T-helper 17 cell (primary cell): ENCODE results near the gene GH2. TPM values are rescaled to one million over a fixed set of nuclear protein-coding genes. Genes with fewer than 3 reads are reported as not detected.

Source experiments
- total RNA-seq, 4 donors: library from RNA in 2 of 4; stranded (reverse) in 2 of 4; gene quantifications; one replicate each; pipeline ENCODE4 v1.2.3 and lab custom pipeline; 2022 to 2026

Gene GH2
- total RNA-seq, 2 donors from 2014 or later, result not detected

Other genes starting within 250 kb of the GH2 start
- gene LIMD2, start 181.8 kb downstream of the GH2 start, total RNA-seq, result 100 to 1,000 TPM; 451 to 473 TPM
- 10 to 100 TPM; 44.5 to 50.2 TPM for gene STRADA, start 140.1 kb downstream of the GH2 start, total RNA-seq
- gene CCDC47, start 108.3 kb downstream of the GH2 start, total RNA-seq, result 10 to 100 TPM; 32.6 to 33.5 TPM
- 10 to 100 TPM; 81.6 to 93.6 TPM for gene DDX42, start 107.8 kb downstream of the GH2 start, total RNA-seq
- 10 to 100 TPM; 83.5 to 92.2 TPM for gene PSMC5, start 54.5 kb downstream of the GH2 start, total RNA-seq
- gene FTSJ3, start 54.3 kb downstream of the GH2 start, total RNA-seq, result 10 to 100 TPM; 44.2 to 54.3 TPM
- 100 to 1,000 TPM in 1 of 2 donors, 10 to 100 TPM in 1; 95.3 to 106 TPM for gene SMARCD2, start 39.3 kb downstream of the GH2 start, total RNA-seq
- 1 to 10 TPM; 3.6 to 4.0 TPM for gene CSH2, start 8.3 kb downstream of the GH2 start, total RNA-seq
- 10 to 100 TPM in 1 of 2 donors, 1 to 10 TPM in 1; 9.9 to 11.3 TPM for gene CSH1, start 14.6 kb upstream of the GH2 start, total RNA-seq
- gene CSHL1, start 29.3 kb upstream of the GH2 start, total RNA-seq, result not detected
- gene GH1, start 36.9 kb upstream of the GH2 start, total RNA-seq, result not detected
- gene CD79B, start 50.4 kb upstream of the GH2 start, total RNA-seq, result 10 to 100 TPM; 19.5 to 31.1 TPM
- gene SCN4A, start 91.0 kb upstream of the GH2 start, total RNA-seq, result under 1 TPM; 0.02 to 0.16 TPM
- 1 to 10 TPM; 1.7 to 3.3 TPM for gene PRR29, start 116.4 kb upstream of the GH2 start, total RNA-seq
- 100 to 1,000 TPM; 113 to 115 TPM for gene ICAM2, start 138.7 kb upstream of the GH2 start, total RNA-seq
- 100 to 1,000 TPM; 185 to 196 TPM for gene ERN1, start 248.2 kb upstream of the GH2 start, total RNA-seq